Eye (tissue), 1 donor: ENCODE measurements around the gene IFT88.

Source experiments
- DNase-seq: peaks from one replicate; pipeline ENCODE4 v3.0.0-alpha.2; 2015

IFT88 gene

GRCh38 chr13:20566898-20567874 lies at the start of gene IFT88:
TSS of gene IFT88 (plus strand) at chr13:20567157. CDS start at chr13:20574386, 7,229 bp downstream.
- DNase-seq: peak; percentile 97

GRCh38 chr13:20518660-20519100 lies 48.3 kb upstream of the IFT88 start:
- DNase-seq: peak; percentile 48

GRCh38 chr13:20519875-20520274 lies 47.1 kb upstream of the IFT88 start:
- DNase-seq: peak; percentile 53

GRCh38 chr13:20521364-20522115 lies 45.4 kb upstream of the IFT88 start:
- DNase-seq: no peak

GRCh38 chr13:20525144-20525600 lies 41.8 kb upstream of the IFT88 start:
- DNase-seq: peak; percentile 72

GRCh38 chr13:20525601-20526544 lies 41.1 kb upstream of the IFT88 start, which contains the start of gene CRYL1:
TSS of gene CRYL1 (minus strand) at chr13:20525857. CDS start at chr13:20525794, 63 bp downstream.
- DNase-seq: peak; percentile 81

- DNase-seq: no peak
These were observed 40.3 kb upstream of the IFT88 start for GRCh38 chr13:20526664-20527063.

- no peak for DNase-seq
These were observed 38.5 kb upstream of the IFT88 start for GRCh38 chr13:20528452-20528851.

- no peak for DNase-seq
These were observed 32.8 kb upstream of the IFT88 start for GRCh38 chr13:20534038-20534608.

GRCh38 chr13:20536992-20537391 lies 30.0 kb upstream of the IFT88 start:
- no peak for DNase-seq

- DNase-seq: no peak
These were observed 22.6 kb upstream of the IFT88 start for GRCh38 chr13:20544201-20544923.

- DNase-seq: no peak
These were observed 20.4 kb upstream of the IFT88 start for GRCh38 chr13:20546556-20546955.

- DNase-seq: no peak
These were observed 19.5 kb upstream of the IFT88 start for GRCh38 chr13:20547479-20547908.

- DNase-seq: no peak
These were observed 16.2 kb upstream of the IFT88 start for GRCh38 chr13:20550799-20551198.

GRCh38 chr13:20553311-20553710 lies 13.6 kb upstream of the IFT88 start:
- DNase-seq: peak; percentile 79

GRCh38 chr13:20558982-20559381 lies 8.0 kb upstream of the IFT88 start:
- DNase-seq: no peak

GRCh38 chr13:20559659-20560356 lies 7.1 kb upstream of the IFT88 start:
- no peak for DNase-seq

- DNase-seq: peak; percentile 54
These were observed 5.2 kb upstream of the IFT88 start for GRCh38 chr13:20561741-20562140.

- DNase-seq: no peak
These were observed 1.7 kb upstream of the IFT88 start for GRCh38 chr13:20565115-20565736.

- no peak for DNase-seq
These were observed 474 bp upstream of the IFT88 start for GRCh38 chr13:20566468-20566897.
